HG03175 (cell line): ENCODE results near the gene EVI2A.

Source experiments
- ATAC-seq: cut with Tn5 transposase; IDR thresholded peaks from one replicate; pipeline ENCODE4 v1.9.1; 2021; ENCODE audit warnings: mild to moderate bottlenecking, moderate library complexity; ENCODE audit not compliant: unreplicated experiment

The EVI2A gene

DNA sequence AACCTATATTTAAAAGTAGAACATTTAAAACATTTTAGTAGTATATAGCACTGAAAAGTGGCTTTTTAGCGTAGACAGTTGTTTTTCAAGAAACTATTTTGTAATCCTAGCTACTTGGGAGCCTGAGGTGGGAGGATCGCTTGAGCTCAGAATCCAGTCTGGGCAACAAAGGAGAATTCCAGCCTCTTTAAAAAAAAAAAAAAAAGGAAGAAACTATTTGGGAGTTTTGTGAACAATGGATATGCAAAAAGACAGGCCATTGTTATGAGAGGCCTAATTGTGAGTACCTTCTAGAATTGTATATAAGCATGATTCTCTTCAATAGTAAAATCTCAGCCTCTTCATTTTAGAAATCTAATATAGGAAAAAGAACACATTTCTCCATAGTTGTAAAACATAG lies 42.0 kb downstream of the EVI2A start:
- ATAC-seq, result no peak

DNA sequence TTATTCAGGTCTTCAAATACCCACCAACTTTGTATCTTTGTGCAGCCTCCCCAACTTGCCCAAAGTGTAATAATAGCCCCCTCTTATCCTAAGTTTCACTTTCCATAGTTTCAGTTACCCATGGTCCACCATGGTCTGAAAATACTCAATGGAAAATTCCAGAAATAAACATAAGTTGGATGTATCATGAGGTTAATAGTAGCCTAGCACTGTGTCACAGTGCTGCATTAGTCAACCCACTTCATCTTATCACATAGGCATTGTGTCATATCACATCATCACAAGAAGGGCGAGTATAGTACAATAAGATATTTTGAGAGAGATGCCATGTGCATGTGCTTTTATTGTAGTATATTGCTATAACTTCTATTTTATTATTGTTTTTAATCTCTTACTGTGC lies 46.3 kb downstream of the EVI2A start:
- ATAC-seq, result no peak

DNA sequence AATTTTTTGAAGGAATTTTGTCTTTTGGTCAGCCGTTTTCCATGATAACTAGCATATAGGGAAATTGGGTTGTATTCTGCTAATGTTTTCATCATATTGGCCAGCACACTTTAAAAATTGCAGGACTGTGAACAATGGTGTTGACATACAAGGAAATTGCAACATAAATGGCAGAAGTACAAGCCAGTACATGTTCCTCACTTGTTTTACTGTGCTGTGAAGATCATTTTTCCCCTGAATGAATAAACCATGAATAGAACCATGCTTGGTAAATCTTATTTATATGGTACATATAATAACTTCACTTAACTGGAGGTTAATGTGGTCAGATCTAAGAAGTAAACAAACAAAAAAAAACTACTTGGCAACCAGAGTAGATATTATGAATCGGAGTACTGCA lies 47.2 kb downstream of the EVI2A start:
- no peak for ATAC-seq

DNA sequence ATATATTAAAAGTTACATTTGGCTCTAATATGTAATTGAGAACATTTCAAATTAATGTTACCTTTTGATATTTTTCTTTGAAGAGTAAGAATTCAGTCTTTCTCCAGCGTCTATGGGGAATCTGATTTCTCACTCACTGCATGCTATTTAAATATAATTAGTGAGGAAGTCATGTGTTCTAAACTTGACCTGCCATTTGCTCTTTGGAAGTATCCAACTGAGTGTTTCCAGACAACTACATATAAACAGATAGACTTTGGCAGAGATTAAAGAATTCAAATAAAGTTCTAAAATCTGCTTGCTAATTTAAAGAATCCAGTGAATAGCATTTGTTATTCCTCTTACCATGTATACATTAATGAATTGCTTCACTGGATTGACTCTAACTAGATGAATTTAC lies 47.9 kb downstream of the EVI2A start:
- no peak for ATAC-seq

DNA sequence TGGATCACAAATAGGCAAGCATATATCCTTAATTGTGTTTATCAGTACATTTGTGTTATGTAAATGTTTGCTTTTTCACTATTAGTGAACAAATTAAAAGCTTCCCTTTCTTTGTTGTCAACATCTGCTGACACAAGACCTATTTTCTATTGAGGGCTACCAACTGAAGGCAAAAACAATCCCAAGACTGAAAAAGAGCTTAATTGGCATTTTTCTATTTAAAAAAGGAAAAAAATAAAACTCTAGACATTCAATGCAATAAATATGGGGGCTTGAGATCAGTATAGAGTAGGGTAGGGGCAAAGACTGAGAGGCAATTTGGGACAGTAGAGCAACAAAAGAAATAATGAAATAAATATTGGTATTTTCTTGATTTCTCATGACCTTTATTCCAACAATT lies 48.6 kb downstream of the EVI2A start:
- no peak for ATAC-seq

DNA sequence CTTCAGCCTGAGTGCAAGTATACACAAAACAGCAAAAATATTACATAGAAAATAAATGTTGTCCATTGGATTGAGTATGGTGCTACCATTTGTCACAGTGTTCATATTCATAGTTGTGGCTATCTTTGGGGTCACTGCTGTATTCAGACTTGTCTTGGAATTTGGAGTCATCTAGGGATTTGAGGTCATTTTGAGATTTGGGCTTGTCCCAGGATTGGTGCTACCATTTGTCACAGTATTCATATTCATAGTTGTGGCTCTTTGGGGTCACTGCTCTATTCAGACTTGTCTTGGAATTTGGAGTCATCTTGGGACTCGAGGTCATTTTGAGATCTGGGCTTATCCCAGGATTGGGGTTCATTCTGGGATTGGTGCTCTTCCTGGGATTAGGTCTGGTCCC lies 49.2 kb downstream of the EVI2A start:
- ATAC-seq, result no peak

DNA sequence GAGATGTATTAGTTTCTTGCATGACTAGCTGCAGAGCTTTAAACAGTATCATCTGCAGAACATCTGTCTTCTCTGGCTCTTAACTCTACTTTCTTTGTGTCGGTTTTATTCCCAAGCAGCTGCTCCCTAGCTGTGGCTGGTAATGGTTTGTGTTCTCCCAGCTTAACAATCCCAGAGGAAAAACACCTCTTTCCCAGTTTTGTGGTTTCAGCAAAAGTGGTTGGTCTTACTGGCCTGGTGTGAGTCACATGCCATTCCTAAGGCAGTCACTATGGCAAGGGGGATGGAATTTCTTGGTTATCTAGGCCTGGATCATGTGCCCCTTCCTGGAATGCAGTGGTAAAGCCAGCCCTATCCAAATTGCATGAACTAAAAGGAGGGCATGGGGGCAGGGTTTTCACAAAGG lies 51.8 kb downstream of the EVI2A start:
- no peak for ATAC-seq

DNA sequence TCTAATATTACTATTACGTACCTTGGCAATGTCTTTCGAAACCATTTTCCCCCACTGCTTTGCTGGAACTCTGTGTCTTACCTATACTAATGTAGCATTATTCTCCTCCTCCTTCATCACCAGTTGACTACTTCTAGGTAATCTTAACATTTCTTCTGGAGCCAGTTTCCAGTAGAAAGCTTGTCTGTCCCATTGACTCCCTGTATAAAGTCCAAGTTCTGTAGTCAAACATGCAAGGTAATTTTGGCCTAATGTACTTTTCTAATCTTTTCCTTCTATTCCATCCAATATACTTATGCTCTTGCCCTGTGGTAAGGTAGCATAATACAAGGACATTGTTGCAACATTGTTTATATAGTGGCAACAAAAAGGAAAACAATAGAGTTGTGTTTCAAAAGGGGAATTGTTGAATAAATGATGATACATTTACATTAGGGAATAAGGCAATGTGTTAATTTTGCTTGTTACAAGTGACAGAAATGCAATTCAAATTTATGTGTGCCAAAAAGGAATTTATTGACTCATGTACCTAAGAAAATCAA lies 52.3 kb downstream of the EVI2A start:
- no peak for ATAC-seq
